ENCODE measurements around the gene SPN.
"Not testable (repeated sequence)": the region's sequence is repeated elsewhere in the genome, so short reads cannot be mapped to it uniquely, and the experiment has no call there.

SPN gene

DNA sequence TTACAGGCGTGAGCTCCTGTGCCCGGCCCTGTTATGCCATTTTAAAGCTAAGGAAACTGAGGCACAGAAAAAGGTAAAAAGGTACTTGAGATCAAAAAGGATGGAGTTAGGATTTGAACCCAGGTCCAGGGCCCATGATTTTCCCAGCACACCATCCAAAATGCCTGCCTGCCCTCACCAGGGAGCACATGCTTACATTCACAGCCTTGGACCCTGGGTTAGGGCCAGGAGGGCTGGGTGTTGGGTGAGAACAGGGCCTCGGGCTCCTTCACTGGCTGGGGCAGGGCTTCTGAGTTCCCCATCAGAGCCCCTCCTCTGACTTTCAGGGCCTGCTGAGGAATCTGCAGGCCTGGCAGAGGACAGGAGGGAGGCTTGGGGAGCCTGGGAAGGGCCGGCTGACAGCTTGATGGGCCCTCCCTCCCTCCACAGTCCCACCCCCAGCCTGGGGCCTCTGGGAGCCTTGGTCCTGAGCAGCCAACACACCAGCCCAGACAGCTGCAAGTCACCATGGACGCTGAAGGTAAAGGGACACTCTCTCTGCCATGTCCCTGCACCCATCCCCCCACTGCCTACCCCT, 15.7 kb downstream of the SPN start, which contains the start of gene QPRT:
TSS of gene QPRT (plus strand) at position 490 of the 577 bp plus-strand sequence. CDS start at position 508, 18 bp downstream.
- DNase-seq, result no peak

DNA sequence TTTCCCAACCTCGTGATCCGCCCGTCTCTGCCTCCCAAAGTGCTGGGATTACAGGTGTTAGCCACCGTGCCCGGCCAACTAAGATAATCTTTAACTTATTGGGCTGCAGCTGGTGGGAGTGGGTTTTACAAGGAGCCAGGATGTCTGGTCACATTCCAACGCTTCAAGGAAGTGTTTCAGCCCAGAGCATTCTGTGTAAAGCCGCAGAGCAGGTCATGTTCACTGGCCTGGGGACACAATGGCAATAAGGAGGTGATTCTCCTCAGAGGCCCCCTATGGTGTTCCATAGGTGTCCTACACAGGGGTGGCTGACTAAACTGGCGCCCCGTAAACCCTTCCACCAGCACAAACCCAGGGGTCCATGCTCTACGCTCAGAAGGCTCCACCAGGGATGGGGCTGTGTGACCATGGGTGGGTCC, 17.1 kb downstream of the SPN start:
- DNase-seq, result no peak

DNA sequence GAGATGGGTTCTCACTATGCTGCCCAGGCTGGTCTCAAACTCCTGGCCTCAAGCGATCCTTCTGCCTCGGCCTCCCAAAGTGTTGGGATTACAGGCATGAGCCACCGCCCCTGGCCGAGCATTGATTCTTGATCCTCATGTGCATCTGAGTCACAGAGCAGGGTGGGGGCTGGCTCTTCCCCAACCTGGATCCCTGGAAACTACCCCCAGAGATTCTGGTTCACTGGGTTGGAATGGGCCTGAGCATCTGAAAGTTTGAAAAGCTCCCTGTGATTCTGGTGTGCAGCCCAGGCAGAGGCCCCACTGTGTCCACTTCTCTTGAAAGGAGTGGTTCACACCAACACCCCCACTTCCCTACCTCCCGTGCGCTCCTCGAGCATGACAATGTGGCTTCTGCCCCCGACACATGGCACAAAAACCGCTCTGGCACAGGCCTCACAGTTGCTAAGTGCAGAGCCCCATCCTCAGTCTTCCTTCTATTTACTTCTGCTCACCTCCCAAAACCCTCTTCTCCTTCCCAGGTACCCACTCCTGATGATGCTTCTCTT, 20.6 kb downstream of the SPN start:
- DNase-seq, result no peak

DNA sequence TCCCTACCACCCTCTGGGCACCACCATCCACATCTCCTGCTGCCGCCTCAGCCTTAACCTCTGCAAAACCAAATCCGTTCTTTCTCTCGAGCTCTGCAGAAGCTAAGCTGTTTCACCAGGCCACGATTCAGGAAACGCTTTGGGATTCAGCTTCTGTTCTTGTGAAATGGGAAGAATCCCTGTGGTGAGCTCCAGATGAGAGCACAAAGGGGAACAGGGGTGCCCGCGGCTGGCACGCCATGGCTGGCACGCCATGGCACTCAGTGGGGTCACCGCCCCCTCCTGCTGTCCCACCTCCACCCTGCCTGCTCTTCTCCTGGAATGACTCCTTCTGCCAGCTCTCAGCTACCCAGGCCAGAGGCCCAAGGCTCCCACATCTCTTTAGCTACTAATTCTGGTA, 21.6 kb downstream of the SPN start:
- no peak for DNase-seq

DNA sequence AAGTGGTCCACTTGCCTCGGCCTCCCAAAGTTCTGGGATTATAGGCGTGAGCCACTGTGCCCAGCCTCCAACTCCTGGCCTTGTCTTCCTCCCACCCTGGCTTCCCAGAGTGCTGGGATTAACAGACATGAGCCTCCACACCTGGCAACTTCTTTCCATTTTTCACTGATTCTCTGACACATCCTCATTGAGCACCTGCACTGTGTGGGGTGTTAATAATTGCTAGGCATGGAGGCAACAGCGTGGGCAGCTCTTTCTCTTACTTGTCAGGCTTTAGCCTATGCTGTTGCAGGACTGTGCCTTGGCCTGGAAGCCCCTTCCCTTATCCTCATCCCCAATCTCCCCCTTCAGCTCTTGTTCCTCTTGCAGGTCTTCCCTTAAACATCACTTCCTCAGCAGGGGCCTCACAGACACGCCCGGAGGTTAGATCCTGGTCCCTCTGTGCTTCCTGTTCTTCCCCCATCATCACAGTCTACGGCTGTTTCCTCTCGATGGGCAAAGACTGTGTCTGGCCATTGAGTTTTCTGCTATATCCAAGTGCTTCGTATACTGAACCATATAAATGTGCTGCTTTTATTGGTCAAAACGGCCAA, 23.8 kb downstream of the SPN start:
- no peak for DNase-seq

DNA sequence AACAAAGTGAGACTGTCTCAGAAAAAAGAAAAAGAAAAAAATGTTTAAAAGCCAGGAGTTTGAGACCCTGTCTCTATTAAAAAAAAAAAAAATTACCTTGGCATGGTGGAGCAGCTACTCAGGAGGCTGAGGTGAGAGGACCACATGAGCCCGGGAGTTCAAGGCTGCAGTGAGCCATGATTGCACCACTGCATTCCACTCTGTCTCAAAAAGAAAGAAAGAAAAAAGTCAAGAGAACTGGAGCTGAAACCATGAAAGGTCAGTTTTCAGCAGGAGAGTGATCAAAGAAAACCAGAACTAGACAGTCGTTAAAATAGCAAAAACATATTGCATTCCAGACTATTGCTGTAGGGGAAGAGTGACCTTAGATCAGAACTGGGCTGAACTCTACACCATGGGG, 24.7 kb downstream of the SPN start:
- no peak for DNase-seq

DNA sequence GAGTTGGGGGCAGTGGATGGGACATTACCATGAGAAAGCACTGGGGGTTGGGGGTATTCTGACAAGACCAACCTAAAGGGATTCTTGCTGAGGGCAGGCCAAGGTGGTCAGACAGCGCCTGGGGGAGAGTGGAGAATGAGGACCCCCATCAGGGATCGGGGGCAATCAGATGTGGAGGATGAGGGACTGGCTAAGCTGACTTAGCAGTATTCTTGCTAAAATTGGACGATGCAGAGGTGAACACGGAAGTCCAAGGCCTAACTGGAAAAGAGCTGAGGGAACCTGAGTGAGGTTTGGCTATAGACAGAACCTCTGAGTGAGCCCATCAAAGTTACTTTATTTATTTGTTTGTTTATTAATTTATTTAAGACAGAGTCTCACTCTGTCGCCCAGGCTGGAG, 25.1 kb downstream of the SPN start:
- no peak for DNase-seq

DNA sequence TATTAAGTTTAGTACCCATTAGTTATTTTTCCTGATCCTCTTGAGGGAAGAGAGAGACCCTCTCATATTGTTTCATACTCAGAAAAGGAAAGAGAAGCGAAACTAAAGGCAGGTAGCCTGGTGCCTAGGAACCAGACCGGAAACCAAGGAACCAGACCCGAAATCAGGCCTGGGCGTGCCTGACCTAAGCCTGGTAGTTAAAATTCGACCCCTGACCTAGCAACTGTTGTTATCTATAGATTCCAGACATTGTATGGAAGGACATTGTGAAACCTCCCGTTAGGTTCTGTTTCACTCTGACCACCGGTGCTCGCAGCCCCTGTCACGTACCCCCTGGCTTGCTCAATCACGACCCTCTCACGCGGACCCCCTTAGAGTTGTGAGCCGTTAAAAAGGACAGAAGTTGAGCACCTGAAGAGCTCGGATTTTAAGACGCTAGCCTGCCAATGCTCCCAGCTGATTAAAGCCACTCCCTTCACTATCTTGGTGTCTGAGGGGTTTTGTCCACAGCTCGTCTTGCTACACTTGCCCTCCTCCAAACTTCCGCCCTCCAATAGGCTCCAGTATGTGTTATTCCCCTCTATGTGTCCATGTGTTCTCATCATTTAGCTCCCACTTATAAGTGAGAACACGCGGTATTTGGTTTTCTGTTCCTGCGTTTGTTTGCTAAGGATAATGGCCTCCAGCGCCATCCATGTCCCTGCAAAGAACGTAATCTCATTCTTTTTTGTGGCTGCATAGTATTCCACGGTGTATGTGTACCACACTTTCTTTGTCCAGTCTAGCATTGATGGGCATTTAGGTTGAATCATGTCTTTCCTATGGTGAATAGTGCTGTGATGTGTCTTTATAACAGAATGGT, 26.7 kb downstream of the SPN start:
- DNase-seq, result not testable (repeated sequence)

DNA sequence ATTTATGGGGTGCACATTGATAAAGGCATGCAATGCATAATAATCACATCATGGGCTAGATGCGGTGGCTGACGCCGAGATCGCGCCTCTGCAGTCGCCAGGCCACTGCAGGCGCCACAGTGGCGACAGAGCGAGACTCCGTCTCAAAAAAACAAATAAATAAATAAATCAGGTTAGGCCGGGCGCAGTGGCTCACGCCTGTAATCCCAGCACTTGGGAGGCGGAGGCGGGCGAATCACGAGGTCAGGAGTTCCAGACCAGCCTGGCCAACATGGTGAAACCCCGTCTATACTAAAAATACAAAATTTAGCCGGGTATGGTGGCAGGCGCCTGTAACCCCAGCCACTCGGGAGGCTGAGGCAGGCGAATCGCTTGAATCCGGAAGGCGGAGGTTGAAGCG, 29.6 kb downstream of the SPN start:
- not testable (repeated sequence) for DNase-seq

DNA sequence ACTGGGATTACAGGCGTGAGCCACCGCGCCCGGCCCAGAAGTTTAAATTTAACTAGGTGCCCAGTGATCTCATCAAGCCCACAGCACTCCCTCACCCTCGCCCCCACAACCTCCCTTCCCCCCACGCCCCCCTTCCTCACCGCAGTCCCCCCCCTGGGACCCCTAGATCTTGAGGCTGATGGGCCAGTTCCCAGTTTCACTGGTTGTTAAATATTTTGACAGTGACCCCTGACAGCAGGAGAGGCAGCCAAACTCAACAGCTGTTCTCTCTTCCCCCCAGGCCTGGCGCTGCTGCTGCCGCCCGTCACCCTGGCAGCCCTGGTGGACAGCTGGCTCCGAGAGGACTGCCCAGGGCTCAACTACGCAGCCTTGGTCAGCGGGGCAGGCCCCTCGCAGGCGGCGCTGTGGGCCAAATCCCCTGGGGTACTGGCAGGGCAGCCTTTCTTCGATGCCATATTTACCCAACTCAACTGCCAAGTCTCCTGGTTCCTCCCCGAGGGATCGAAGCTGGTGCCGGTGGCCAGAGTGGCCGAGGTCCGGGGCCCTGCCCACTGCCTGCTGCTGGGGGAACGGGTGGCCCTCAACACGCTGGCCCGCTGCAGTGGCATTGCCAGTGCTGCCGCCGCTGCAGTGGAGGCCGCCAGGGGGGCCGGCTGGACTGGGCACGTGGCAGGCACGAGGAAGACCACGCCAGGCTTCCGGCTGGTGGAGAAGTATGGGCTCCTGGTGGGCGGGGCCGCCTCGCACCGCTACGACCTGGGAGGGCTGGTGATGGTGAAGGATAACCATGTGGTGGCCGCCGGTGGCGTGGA, 31.5 kb downstream of the SPN start:
- DNase-seq, result no peak

DNA sequence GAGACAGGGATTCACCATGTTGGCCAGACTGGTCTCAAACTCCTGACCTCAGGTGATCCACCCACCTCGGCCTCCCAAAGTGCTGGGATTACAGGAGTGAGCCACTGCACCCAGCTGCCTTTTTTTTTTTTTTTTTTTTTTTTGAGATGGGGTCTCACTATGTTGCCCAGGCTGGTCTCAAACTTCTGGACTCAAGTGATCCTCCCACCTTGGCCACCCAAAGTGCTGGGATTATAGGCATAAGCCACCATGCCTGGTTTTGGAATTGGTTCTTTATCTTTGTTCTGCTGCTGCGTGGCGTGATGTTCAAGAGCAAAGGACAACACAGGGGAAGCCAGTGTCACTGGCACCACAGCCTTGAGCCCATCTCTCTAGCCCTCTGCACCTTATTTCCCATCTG, 32.6 kb downstream of the SPN start:
- DNase-seq, result not testable (repeated sequence)

DNA sequence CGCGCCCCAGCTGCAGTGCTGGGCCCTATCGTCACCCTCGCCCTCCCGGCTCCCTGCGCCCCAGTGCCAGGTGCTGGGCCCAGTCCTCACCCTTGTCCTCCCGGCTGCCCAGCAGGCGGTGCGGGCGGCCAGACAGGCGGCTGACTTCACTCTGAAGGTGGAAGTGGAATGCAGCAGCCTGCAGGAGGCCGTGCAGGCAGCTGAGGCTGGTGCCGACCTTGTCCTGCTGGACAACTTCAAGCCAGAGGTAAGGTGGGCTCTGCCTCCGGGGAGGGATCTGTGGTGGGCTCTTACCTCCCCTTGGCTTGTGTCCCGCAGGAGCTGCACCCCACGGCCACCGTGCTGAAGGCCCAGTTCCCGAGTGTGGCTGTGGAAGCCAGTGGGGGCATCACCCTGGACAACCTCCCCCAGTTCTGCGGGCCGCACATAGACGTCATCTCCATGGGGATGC, 33.9 kb downstream of the SPN start:
- no peak for DNase-seq

DNA sequence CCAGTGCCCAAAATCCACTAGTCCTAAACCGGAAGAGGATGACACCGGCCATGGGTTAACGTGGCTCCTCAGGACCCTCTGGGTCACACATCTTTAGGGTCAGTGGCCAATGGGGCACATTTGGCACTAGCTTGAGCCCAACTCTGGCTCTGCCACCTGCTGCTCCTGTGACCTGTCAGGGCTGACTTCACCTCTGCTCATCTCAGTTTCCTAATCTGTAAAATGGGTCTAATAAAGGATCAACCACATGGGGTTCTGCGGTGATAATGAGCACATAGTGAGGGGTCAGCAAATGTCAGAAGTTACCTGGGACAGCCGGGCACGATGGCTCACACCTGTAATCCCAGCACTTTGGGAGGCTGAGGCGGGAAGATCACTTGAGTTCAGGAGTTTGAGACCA, 34.3 kb downstream of the SPN start:
- DNase-seq, result no peak

DNA sequence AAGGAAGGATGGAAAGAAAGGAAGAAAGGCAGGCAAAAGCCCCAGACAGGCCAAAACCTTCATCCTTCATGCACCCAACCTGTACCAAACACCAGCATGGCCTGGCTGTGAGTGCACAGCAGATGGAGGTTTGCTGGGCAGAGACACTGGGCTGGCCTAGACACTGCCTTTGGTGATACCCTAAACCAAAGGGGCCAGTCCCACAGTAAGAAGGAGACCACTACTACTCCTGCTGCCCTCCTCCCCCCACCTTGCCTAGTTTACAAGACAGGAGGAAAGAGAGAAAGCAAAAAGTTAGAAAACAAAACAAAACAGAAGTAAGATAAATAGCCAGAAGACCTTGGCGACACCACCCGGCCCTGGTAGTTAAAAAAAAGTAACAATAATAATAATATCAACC, 35.0 kb downstream of the SPN start:
- DNase-seq, result no peak

DNA sequence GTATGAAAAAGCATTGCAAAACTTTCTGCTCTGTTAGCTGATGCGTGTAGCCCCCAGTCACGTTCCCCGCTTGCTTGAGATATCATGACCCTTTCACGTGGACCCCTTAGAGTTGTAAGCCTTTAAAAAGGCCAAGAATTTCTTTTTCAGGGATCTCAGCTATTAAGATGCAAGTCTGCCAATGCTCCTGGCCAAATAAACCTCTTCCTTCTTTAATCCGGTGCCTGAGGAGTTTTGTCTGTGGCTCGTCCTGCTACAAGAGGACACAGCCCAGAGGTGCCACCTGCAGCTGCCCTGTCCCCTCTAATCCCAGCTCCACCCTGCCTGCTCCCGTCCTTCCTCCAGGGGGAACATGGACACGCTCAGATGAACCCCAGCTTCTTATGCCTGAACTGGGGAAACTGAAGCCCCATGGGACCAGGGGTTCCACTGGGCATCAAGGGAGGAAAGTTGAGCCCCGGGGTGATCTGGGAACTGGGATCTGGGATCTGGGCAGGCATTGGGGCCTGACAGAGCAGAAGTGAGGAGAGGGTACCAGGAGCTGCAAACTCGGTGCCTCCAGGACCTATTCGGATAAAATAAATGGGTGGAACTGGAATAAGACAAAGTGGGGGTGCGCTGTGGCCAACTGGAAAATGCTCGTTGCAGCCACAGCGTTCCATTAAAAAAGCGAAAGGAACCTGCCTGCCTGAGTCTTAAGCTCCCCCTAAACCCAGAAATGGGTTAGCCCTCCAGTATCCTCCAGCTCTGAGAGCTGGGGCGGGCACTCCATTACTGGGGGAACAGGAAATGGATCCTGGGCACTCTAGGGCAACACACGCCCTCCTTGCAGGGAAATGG, 35.7 kb downstream of the SPN start:
- no peak for DNase-seq

DNA sequence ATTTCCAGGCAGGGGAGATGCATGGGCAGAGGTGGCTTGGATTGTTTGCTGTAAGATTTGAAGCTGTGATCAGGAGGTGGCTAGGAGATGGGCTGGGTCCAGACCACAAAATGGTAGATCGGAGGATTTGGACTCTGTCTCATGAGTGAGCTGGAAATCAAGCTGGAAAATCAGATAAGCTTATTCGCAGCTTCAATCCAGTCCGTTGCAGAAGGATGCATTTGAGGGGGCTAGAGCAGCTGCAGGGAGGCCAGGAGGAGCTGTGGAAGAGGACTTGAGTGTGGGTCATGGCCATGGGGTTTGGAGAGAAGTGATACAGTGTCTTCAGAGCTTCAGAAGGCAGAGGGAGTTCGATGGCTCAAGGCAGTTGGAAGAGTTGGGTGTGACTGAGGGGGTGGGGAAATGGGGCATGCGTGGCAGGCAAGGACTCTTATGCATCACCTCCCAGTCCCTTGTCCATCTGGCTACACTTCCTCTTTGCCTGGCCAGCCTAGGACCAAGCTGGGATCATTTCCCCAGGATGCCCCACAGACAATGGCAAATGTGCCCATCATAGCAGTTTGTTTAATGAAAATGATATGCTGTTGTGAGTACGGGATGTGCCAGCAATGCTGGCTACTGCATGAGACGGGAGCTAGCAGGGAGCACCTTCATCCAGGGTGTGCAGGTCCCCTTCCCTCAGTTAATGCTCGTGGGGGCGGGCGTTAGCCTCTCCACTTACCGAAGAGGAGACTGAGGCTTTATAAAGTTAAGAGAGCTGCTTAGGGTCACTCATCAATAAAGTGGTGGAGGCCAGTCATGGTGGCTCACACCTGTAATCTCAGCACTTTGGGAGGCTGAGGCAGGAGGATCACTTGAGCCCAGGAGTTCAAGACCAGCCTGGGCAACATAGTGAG, 36.5 kb downstream of the SPN start:
- DNase-seq, result no peak

DNA sequence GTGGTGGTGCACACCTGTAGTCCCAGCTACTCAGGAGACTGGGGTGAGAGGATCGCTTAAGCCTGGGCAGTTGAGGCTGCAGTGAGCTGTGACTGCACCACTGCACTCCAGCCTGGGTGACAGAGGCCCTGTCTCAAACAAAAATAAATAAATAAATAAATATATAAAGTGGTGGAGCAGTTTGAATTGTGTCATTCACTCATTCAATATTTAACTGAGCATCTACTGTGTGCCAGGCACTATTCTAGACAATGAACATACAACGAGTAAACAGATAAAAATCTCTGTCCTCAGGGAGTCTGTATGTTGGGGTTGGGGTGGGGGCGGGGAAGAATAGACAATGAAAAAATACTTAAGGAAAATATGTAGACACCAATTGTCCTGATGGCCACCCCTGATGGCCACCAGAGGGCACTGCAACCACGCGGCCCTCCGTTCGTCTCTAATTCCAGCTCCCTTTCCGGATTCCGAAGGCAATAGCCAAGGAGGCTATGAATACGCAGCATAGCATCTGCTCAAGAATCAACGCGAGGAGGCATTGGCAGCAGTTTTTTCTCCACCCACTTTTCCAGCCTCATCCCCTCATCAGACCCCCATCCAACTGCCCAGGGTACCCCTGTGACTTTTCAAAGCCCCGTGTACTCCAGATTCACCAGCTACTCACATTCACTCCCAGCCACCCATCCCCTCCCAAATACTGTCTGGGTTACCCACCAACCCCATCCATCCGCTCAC, 37.4 kb downstream of the SPN start:
- peak; percentile 66 for DNase-seq

DNA sequence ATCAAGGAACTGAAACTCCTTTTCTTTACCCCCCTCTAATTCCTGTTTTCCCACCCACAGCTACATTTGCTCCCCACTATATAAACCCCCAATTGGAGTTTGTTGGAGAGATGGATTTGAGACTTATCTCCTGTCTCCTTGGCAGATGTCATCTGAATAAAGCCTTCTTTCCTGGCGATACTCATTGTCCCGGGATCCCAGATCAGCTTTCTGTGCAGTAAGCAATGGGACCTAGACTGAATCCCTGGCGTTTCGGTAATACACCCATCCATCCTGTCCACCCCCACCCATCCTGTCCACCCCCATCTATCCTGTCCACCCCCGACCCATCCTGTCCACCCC, 38.1 kb downstream of the SPN start:
- DNase-seq, result no peak

DNA sequence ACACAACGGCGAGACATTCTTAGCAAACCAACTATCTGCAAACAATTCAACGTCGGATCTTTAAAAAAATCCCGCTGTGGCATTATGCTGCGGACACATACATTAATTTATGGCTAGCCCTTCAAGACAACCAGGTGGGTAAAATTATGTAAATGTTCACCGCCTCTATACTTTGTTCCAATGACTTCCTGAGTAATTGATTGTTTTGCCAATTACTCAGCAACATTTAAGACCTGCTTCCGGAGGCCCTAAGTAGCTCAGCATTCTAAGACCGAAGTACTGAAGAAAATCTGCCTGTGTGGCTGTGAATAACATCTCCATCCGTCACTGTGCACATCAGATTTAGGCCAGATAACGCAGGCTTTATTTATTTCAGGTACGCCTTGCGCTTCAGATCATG, 39.2 kb downstream of the SPN start:
- no peak for DNase-seq

DNA sequence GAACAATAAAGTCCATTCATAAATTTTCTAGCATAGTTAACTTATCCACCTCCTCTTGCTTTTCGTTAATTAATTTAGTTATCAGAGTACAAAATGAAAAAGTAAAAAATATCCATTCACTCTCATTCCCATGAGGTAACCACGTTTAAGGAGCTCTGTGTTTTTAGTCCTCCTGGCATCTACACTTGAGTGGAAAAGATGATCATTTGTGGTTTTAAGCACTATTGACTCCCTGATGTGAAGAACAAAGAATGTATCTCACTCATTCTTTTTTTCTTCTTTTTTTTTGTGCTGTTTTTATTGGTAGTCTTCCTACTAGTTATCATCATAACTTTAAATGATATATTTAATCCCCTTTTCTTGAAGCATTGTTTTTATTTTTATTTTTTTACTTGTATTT, 42.0 kb downstream of the SPN start:
- DNase-seq, result no peak
